Type B pancreatic cell (in vitro differentiated cells): ENCODE measurements around the gene SPAG16. TPM values are rescaled to one million over a fixed set of nuclear protein-coding genes. Genes with fewer than 3 reads are reported as not detected.

Experiments used
- DNase-seq: peaks from one replicate; pipeline ENCODE4 v3.0.0; 2021; ENCODE audit warnings: mixed read lengths; ENCODE audit not compliant: unreplicated experiment; ENCODE audit errors: extremely low spot score
- H3K27ac Mint-ChIP-seq: 2 replicates; pipeline ENCODE4 v1.8.0; 2021; ENCODE audit warnings: mild to moderate bottlenecking, mixed read lengths
- H3K27me3 Mint-ChIP-seq: 2 replicates; pipeline ENCODE4 v1.8.0; 2021; ENCODE audit warnings: mixed read lengths
- H3K36me3 Mint-ChIP-seq: 2 replicates; pipeline ENCODE4 v1.8.0; 2021; ENCODE audit warnings: mixed read lengths
- H3K4me1 Mint-ChIP-seq: one replicate; pipeline ENCODE4 v1.8.0; 2021; ENCODE audit warnings: mixed read lengths; ENCODE audit not compliant: unreplicated experiment
- H3K4me3 Mint-ChIP-seq: 2 replicates; pipeline ENCODE4 v1.8.0; 2021; ENCODE audit warnings: mild to moderate bottlenecking, mixed read lengths
- H3K9me3 Mint-ChIP-seq: 2 replicates; pipeline ENCODE4 v1.8.0; 2021; ENCODE audit warnings: mixed read lengths
- total RNA-seq: library from RNA; stranded (reverse); gene quantifications from 2 replicates; pipeline ENCODE4 v1.2.1, GENCODE V29; 2021; ENCODE audit warnings: low replicate concordance
- TF ChIP-seq, protein P1 (sequence below): fragments of 200-600 bp; sonication (generic); conservative IDR thresholded peaks from 2 replicates; pipeline ENCODE4 v1.5.0; 2021; ENCODE audit warnings: antibody characterized with exemption, mild to moderate bottlenecking

The SPAG16 gene
- total RNA-seq, 1 donor from 2014 or later: 54.8 TPM

DNA sequence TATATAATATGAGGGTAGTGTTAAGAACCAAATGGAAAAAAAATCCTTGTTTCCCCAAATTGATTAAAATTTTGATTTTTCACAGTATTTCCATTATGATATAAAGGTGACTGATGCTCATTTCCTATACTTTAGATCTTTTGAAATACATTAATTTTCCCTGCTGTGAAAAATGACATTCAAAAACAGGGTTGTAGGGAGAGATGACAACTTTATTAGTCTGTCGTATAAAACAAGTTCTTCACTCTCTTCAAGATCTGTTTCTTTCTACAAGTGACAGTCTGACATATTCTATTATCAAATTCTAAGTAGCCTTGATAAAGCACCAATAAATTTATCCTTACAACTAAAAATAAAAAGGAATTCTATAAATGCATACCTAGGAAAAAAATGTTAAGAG, 1081.3 kb downstream of the SPAG16 start:
- DNase-seq: no peak
- H3K27me3 Mint-ChIP-seq: peaks cover 10% of the 10 kb centered on the region
- H3K4me3 Mint-ChIP-seq: no peak overlapping the region
- TF ChIP-seq, protein P1, sequence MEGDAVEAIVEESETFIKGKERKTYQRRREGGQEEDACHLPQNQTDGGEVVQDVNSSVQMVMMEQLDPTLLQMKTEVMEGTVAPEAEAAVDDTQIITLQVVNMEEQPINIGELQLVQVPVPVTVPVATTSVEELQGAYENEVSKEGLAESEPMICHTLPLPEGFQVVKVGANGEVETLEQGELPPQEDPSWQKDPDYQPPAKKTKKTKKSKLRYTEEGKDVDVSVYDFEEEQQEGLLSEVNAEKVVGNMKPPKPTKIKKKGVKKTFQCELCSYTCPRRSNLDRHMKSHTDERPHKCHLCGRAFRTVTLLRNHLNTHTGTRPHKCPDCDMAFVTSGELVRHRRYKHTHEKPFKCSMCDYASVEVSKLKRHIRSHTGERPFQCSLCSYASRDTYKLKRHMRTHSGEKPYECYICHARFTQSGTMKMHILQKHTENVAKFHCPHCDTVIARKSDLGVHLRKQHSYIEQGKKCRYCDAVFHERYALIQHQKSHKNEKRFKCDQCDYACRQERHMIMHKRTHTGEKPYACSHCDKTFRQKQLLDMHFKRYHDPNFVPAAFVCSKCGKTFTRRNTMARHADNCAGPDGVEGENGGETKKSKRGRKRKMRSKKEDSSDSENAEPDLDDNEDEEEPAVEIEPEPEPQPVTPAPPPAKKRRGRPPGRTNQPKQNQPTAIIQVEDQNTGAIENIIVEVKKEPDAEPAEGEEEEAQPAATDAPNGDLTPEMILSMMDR: no peak
- H3K9me3 Mint-ChIP-seq: no peaks in the 10 kb centered on the region
- H3K4me1 Mint-ChIP-seq: no peaks in the 10 kb centered on the region
- H3K27ac Mint-ChIP-seq: no peak overlapping the region
- H3K36me3 Mint-ChIP-seq: no peaks in the 10 kb centered on the region

DNA sequence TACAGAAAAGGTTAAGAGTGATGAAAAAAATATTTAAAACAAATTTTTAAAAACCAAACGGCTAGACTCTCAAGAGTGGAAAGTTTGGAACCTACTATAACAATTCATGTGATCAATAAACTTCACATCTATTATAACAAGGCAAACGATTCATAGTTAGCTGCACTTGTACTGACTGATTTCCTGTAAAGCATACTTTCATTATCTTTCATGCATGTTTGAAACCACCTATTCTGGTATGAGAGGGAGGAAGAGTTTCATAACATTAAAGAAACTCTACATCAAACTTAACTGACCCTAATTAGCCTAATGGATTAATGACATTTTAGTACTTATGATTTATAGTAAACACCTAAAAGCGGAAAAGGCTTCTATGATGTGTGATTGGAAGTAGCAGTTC, 1082.9 kb downstream of the SPAG16 start:
- Mint-ChIP-seq H3K4me1 (no peaks in the 10 kb centered on the region), H3K27me3 (peaks cover 10% of the 10 kb centered on the region), H3K36me3 (no peaks in the 10 kb centered on the region), H3K9me3 (no peaks in the 10 kb centered on the region), H3K27ac (no peak overlapping the region), H3K4me3 (no peak overlapping the region)
- no peak for DNase-seq
- TF ChIP-seq, protein P1: no peak

DNA sequence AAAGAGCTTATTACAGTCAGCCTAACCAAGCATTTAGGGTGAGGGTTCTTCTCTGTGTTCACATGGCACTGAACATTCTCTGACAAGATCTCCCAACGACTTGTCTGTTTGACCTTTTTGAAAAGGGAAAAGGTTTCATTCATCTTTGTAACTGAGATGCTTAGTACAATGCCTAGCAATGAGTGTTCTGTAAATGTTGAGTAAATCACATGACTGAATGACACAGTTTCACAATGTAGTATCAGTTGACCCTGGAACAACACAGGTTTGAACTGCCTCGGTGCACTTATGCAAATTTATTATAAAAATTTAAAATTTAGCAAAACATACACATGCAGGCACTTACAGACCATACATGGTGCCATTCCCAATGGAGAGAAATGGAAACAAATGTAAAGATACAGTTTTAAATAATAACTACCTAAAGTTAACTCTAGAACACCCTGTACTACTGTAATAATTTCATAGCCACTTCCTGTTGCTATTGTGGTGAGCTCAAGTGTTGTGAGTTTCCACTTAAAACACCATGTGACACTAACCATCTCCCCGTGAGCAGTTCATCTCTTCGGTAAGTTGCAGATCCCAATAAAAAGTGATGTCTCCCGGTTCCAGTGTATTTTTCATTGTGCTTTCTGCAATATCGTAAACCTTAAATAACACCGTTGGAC, 1092.5 kb downstream of the SPAG16 start:
- Mint-ChIP-seq H3K4me3 (no peak overlapping the region), H3K27ac (no peak overlapping the region), H3K4me1 (no peaks in the 10 kb centered on the region), H3K27me3 (no peaks in the 10 kb centered on the region), H3K36me3 (no peaks in the 10 kb centered on the region), H3K9me3 (no peaks in the 10 kb centered on the region)
- TF ChIP-seq, protein P1: no peak
- DNase-seq: no peak

DNA sequence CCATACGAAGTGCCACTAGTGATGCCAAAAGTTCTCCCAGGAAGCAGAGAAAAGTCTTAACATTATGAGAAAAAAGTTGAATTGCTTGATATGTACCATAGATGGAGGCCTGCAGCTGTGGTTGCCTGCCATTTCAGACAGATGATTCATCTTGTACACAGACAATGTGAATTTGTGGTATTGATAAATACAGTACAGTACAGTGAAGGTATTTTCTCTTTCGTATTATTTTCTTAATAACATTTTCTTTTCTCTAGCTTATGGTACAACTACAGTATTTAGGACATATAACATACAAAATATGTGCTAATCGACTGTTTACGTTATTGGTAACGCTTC, 1093.0 kb downstream of the SPAG16 start:
- Mint-ChIP-seq H3K4me1 (no peaks in the 10 kb centered on the region), H3K27ac (no peak overlapping the region), H3K36me3 (no peaks in the 10 kb centered on the region), H3K4me3 (no peak overlapping the region), H3K9me3 (no peaks in the 10 kb centered on the region), H3K27me3 (no peaks in the 10 kb centered on the region)
- TF ChIP-seq, protein P1: no peak
- no peak for DNase-seq

DNA sequence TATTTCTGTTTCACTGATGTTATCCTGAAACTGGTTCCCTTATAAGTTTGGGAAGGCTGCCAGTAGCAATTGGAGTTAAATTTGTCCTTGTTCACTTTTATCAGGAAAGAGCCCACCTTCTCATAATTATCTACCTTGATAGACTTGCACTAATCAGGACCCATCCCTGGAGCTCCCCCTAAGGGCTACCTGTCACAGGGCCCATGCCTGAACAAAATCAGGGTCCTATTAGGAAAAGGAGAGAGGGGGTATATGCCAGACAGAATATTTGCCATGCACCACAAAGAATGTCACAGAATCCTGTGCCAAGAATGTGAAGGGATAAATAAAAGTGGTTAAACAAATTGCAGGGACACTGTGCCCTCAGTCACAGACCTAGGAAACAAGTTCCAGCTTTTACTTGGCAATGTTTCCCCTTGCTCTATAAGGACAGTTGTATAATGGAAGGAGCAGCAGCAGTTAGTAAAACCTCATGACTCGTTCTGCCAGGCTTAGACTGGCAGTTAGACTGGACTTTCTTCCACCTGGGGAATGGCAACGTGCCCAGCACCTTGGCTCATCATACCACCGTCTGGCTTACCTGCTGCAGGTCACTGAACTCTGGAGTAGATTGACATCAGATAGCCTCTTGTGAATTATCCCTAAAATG, 1094.3 kb downstream of the SPAG16 start:
- DNase-seq: no peak
- TF ChIP-seq, protein P1: no peak
- Mint-ChIP-seq H3K27me3 (no peaks in the 10 kb centered on the region), H3K36me3 (no peaks in the 10 kb centered on the region), H3K4me1 (no peaks in the 10 kb centered on the region), H3K27ac (no peak overlapping the region), H3K9me3 (no peaks in the 10 kb centered on the region), H3K4me3 (no peak overlapping the region)
